ENCODE data around the gene CNTN5.

DNA sequence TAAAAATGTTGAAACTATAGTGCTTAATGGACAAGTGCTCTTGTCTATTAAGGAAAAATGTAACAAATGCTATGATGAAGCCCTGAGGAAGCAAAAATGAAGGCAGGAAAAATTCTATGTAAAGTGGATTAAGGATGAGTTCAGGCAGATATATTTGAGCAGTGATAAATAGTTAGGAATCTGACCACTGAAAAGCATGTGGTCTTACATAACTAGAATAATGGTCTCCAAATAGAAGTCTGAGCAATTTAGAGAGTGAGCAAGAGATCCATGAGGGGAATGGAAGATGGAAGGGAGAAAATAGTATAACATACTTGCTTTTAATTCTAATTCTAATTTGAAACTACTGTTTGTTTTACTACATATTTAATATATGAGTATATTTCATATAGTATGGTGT is 1155.7 kb downstream of the CNTN5 start:
- TF ChIP-seq RAD21 (IDR thresholded peaks at IDR 0.05; ENCODE audit: low read length), result no peak
- TF ChIP-seq POLR2AphosphoS5 (IDR thresholded peaks at IDR 0.05; ENCODE audit: low read depth, low read length), result no peak
- TF ChIP-seq, protein P1, sequence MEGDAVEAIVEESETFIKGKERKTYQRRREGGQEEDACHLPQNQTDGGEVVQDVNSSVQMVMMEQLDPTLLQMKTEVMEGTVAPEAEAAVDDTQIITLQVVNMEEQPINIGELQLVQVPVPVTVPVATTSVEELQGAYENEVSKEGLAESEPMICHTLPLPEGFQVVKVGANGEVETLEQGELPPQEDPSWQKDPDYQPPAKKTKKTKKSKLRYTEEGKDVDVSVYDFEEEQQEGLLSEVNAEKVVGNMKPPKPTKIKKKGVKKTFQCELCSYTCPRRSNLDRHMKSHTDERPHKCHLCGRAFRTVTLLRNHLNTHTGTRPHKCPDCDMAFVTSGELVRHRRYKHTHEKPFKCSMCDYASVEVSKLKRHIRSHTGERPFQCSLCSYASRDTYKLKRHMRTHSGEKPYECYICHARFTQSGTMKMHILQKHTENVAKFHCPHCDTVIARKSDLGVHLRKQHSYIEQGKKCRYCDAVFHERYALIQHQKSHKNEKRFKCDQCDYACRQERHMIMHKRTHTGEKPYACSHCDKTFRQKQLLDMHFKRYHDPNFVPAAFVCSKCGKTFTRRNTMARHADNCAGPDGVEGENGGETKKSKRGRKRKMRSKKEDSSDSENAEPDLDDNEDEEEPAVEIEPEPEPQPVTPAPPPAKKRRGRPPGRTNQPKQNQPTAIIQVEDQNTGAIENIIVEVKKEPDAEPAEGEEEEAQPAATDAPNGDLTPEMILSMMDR (IDR thresholded peaks at IDR 0.05), result no peak
- TF ChIP-seq, protein P2, sequence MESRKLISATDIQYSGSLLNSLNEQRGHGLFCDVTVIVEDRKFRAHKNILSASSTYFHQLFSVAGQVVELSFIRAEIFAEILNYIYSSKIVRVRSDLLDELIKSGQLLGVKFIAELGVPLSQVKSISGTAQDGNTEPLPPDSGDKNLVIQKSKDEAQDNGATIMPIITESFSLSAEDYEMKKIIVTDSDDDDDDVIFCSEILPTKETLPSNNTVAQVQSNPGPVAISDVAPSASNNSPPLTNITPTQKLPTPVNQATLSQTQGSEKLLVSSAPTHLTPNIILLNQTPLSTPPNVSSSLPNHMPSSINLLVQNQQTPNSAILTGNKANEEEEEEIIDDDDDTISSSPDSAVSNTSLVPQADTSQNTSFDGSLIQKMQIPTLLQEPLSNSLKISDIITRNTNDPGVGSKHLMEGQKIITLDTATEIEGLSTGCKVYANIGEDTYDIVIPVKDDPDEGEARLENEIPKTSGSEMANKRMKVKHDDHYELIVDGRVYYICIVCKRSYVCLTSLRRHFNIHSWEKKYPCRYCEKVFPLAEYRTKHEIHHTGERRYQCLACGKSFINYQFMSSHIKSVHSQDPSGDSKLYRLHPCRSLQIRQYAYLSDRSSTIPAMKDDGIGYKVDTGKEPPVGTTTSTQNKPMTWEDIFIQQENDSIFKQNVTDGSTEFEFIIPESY (IDR thresholded peaks at IDR 0.05; ENCODE audit: borderline replicate concordance, low read depth), result no peak

Data from SK-N-SH (cell line).